Upper lobe of right lung (tissue), 1 donor: ENCODE data around the gene NUDT21. TPM values are rescaled to one million over a fixed set of nuclear protein-coding genes. Genes with fewer than 3 reads are reported as not detected.

ENCODE experiments used
- ATAC-seq: fragments of 200-7000 bp; cut with Tn5 transposase; one replicate; pipeline ENCODE4 v1.9.1; 2020; ENCODE audit warnings: mild to moderate bottlenecking, moderate library complexity
- DNase-seq: peaks from one replicate; pipeline ENCODE4 v3.0.0-alpha.2; 2020
- H3K27ac ChIP-seq: fragments of 200-600 bp; one replicate; pipeline ENCODE4 v1.8.0; 2022
- H3K27me3 ChIP-seq: fragments of 200-600 bp; one replicate; pipeline ENCODE4 v1.8.0; 2022; ENCODE audit warnings: mild to moderate bottlenecking
- H3K36me3 ChIP-seq: fragments of 200-600 bp; one replicate; pipeline ENCODE4 v1.8.0; 2022
- H3K4me1 ChIP-seq: fragments of 200-600 bp; one replicate; pipeline ENCODE4 v1.8.0; 2022
- H3K4me3 ChIP-seq: fragments of 200-600 bp; one replicate; pipeline ENCODE4 v1.8.0; 2022; ENCODE audit warnings: mild to moderate bottlenecking
- H3K9me3 ChIP-seq: fragments of 200-600 bp; one replicate; pipeline ENCODE4 v1.8.0; 2022
- intact Hi-C: fragments of 100-400 bp; cut with DNase I; formaldehyde crosslinking; loops from one replicate; pipeline ENCODE4 v1.11.0; 2022
- total RNA-seq: library from RNA; stranded (reverse); fragmentation: NEBNext Ultra II Directional; extraction: Animal tissue kit (Norgen Biotek cat#: 25700); gene quantifications from one replicate; pipeline ENCODE4 v1.2.1, GENCODE V29; 2021
- TF ChIP-seq, protein P1 (sequence below): fragments of 200-600 bp; IDR thresholded peaks from one replicate; pipeline ENCODE4 v1.8.0; 2022; ENCODE audit warnings: antibody characterized with exemption
- donor health status: DM: no; HTN: yes; CAD: no; lungs with severe emphysema.

NUDT21 gene
- total RNA-seq, 1 donor from 2014 or later = 77.2 TPM

DNA sequence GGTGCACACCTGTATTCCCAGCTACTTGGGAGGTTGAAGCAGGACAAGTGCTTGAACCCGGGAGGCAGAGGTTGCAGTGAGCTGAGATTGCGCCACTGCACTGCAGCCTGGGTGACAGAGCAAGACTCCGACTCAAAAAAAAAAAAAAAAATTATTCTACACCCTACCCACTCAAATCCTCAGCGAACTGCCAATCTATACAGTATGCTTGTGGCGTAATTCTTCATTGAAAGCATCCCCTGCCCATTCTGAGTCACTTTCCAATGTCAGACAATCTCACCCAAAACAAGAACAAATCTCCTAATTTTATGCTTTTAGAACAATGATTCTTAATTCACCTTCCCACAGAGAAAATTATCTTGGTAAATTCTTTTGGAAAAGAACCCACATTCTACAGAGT, 37.8 kb downstream of the NUDT21 start:
- Histone ChIP-seq H3K27ac (no peak overlapping the region), H3K4me1 (no peaks in the 10 kb centered on the region), H3K9me3 (no peaks in the 10 kb centered on the region), H3K4me3 (no peak overlapping the region), H3K27me3 (no peaks in the 10 kb centered on the region), H3K36me3 (peaks cover 29% of the 10 kb centered on the region)
- DNase-seq (no peak), ATAC-seq (no peak)
- intact Hi-C loops = no loop called here
- TF ChIP-seq, protein P1, sequence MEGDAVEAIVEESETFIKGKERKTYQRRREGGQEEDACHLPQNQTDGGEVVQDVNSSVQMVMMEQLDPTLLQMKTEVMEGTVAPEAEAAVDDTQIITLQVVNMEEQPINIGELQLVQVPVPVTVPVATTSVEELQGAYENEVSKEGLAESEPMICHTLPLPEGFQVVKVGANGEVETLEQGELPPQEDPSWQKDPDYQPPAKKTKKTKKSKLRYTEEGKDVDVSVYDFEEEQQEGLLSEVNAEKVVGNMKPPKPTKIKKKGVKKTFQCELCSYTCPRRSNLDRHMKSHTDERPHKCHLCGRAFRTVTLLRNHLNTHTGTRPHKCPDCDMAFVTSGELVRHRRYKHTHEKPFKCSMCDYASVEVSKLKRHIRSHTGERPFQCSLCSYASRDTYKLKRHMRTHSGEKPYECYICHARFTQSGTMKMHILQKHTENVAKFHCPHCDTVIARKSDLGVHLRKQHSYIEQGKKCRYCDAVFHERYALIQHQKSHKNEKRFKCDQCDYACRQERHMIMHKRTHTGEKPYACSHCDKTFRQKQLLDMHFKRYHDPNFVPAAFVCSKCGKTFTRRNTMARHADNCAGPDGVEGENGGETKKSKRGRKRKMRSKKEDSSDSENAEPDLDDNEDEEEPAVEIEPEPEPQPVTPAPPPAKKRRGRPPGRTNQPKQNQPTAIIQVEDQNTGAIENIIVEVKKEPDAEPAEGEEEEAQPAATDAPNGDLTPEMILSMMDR = no peak

- Histone ChIP-seq H3K27me3 (no peaks in the 10 kb centered on the region), H3K9me3 (no peaks in the 10 kb centered on the region), H3K27ac (no peak overlapping the region), H3K4me3 (no peak overlapping the region), H3K36me3 (peaks cover 46% of the 10 kb centered on the region), H3K4me1 (no peaks in the 10 kb centered on the region)
- DNase-seq (no peak), ATAC-seq (no peak)
- intact Hi-C loops = no loop called here
- TF ChIP-seq, protein P1 = no peak
These were observed 39.5 kb downstream of the NUDT21 start for GRCh38 chr16:56411624-56412023.

DNA sequence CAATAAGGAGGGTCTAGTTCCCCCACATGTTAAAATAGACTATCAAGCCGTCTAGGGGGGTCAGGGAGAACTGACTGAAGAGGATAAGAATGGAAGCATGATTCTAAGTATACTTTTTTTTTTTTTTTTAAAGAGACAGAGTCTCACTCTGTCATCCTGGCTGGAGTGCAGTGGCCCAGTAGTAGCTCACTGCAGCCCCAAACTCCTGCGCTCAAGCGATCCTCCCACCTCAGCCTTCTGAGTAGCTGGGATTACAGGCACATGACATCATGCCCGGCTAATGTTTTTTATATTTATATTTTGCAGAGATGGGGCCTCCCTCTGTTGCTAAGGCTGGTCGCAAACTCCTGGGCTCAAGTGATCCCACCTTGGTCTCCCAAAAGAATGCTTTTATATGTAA, 40.0 kb downstream of the NUDT21 start:
- no peak overlapping the region for H3K27ac ChIP-seq
- DNase-seq (no peak), ATAC-seq (no peak)
- H3K9me3 ChIP-seq = no peaks in the 10 kb centered on the region
- H3K4me1 ChIP-seq = no peaks in the 10 kb centered on the region
- intact Hi-C loops = no loop called here
- H3K27me3 ChIP-seq = no peaks in the 10 kb centered on the region
- peaks cover 48% of the 10 kb centered on the region for H3K36me3 ChIP-seq
- TF ChIP-seq, protein P1 = no peak
- H3K4me3 ChIP-seq = no peak overlapping the region

GRCh38 chr16:56409195-56409594, 41.9 kb downstream of the NUDT21 start:
- Histone ChIP-seq H3K36me3 (peaks cover 63% of the 10 kb centered on the region), H3K27ac (no peak overlapping the region), H3K4me3 (no peak overlapping the region), H3K4me1 (no peaks in the 10 kb centered on the region), H3K27me3 (no peaks in the 10 kb centered on the region), H3K9me3 (no peaks in the 10 kb centered on the region)
- ATAC-seq (no peak), DNase-seq (no peak)
- intact Hi-C loops = no loop called here
- TF ChIP-seq, protein P1 = no peak

DNA sequence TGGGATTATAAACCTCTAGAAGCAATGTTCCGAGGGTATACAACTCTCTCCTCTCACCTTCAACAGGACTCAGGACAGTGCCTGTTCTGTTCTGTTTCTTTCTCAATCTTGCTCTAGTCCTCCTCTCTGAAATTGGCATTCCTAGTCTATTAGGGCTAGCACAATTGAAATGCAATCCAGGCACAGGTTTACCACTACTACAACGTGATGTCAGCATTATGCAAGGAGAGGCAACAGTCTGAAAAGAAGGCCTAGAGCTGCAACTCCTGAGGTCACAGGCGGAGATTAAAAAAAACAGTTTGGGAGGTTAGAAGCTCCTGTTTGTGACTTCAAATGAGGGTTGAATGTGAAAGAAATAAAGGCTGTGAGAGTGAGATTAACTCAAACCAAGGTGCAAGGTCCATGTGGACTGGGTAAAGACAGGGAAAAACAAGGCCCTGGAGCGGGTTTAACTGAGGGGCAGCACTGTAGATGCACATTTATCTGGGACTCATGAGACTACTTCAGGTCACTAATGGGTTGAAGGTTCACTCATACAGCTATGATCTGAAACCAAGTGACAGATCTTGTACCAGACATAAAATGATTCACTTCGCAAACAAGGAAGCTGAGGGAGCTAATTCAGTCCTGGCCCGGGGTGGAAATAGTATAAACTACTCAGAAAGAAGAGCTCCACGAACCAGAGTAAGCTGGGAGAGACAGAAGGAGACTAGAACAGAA, 42.6 kb downstream of the NUDT21 start:
- no peak for ATAC-seq

More for the DNA sequence above, 42.6 kb downstream of the NUDT21 start:
- no peak for DNase-seq
- no peaks in the 10 kb centered on the region for H3K27me3 ChIP-seq
- H3K4me3 ChIP-seq = no peak overlapping the region
- H3K36me3 ChIP-seq = peaks cover 68% of the 10 kb centered on the region
- TF ChIP-seq, protein P1 = no peak
- intact Hi-C loops = no loop called here
- no peak overlapping the region for H3K27ac ChIP-seq
- no peaks in the 10 kb centered on the region for H3K9me3 ChIP-seq
- no peaks in the 10 kb centered on the region for H3K4me1 ChIP-seq
